ENCODE data around the gene APBB1IP.

DNA sequence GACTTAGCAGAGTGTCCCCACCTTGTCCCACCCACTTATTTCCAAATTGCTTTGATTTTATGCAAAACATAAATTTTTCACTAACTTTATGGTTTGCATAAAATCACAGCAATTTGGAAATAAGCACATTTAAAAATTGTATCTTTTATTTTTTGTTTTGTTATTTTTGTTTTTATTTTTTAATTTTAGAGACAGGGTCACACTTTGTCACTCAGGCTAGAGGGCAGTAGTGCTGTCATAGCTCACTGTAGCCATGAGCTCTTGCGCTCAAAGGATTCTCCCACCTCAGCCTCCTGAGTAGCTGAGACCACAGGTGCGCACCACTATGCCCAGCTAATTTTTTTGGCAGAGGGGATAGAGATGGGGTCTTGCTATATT, 43.2 kb downstream of the APBB1IP start:
- TF ChIP-seq, protein P1, sequence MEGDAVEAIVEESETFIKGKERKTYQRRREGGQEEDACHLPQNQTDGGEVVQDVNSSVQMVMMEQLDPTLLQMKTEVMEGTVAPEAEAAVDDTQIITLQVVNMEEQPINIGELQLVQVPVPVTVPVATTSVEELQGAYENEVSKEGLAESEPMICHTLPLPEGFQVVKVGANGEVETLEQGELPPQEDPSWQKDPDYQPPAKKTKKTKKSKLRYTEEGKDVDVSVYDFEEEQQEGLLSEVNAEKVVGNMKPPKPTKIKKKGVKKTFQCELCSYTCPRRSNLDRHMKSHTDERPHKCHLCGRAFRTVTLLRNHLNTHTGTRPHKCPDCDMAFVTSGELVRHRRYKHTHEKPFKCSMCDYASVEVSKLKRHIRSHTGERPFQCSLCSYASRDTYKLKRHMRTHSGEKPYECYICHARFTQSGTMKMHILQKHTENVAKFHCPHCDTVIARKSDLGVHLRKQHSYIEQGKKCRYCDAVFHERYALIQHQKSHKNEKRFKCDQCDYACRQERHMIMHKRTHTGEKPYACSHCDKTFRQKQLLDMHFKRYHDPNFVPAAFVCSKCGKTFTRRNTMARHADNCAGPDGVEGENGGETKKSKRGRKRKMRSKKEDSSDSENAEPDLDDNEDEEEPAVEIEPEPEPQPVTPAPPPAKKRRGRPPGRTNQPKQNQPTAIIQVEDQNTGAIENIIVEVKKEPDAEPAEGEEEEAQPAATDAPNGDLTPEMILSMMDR (IDR thresholded peaks at IDR 0.05), result no peak
- no peak for TF ChIP-seq POLR2A (IDR thresholded peaks at IDR 0.05)
